Measurements from ENCODE around the gene SLC26A6.

The SLC26A6 gene

DNA sequence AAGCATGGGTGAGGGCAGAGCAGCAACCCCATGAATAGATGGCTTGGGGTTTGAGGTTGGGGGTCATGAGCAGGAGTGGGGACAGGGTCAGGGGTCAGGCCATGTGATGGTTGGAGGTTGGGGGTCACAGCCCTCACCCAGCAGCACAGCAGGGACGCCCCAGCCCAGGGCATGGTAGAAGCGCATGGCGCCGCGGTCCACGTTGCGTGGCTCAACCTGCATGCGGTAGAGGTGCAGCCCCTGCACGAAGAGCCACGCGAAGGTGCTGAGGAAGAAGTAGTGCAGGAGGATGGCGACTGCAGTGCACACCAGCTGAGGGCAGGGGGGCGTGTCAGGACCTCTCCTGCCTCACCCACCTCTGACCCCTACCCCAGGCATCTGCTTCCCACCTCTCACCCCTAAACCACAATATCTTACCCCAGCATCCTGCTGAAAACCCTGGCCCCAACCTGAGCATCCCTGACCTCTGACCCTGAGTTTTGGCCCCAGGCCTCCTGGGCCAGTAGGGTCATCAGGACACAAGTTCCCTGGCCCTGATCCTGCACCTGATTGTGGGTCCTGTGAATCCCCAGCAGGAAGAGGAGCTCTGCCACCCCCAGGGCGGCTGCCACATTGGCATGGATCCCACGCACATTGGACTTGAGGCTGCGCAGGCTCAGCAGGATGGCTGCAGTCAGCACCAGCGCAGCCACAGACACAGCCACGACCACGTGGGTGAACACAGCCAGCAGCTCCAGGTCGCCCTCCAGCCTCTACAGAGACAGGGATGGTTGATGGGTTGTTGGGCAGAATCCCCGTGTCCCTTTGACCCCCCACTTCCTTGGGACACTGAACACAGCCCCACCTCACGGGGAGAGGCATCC lies 9.9 kb upstream of the SLC26A6 start:
- peaks cover 0 to 19% of the 10 kb centered on the region in 2 experiments for H3K36me3 ChIP-seq (ENCODE audit: control insufficient read depth in 1 of 2, insufficient read depth in 2 of 2, low read length in 2 of 2)
- no peak overlapping the region for H4K91ac ChIP-seq (ENCODE audit: low read depth, low read length)
- H3K27me3 ChIP-seq (ENCODE audit: insufficient read depth, low read length) = no peaks in the 10 kb centered on the region
- no peak overlapping the region for H2BK5ac ChIP-seq (ENCODE audit: low read depth, low read length, poor library complexity)
- no peak overlapping the region for H2AK5ac ChIP-seq (ENCODE audit: low read length)
- H3K14ac ChIP-seq (ENCODE audit: low read length) = no peak overlapping the region
- H4K8ac ChIP-seq (ENCODE audit: low read depth, low read length) = no peak overlapping the region
- H3K4ac ChIP-seq (ENCODE audit: low read depth, low read length) = no peak overlapping the region
- no peak overlapping the region for H2BK120ac ChIP-seq (ENCODE audit: insufficient read depth, low read length, poor library complexity)
- no peak overlapping the region for H4K12ac ChIP-seq (ENCODE audit: low read depth, low read length)
- H2AFZ ChIP-seq (ENCODE audit: insufficient read depth, low read length, poor library complexity) = no peak overlapping the region
- no peaks in the 10 kb centered on the region for H3K4me1 ChIP-seq (ENCODE audit: control insufficient read depth in 1 of 2, insufficient read depth in 2 of 2, low read length in 2 of 2)
- no peak overlapping the region for H3K23ac ChIP-seq (ENCODE audit: low read length)
- WGBS (ENCODE audit: extremely low coverage, insufficient coverage, insufficient read length) = no CpG with 5 or more reads among the region's 22 CpGs
- no peak overlapping the region for H2BK12ac ChIP-seq (ENCODE audit: low read length)
- no peak overlapping the region for H3K27ac ChIP-seq (ENCODE audit: low read depth, low read length)
- no peaks in the 10 kb centered on the region for H3K79me1 ChIP-seq (ENCODE audit: low read length)
- H3K4me3 ChIP-seq (ENCODE audit: low read depth, low read length) = no peak overlapping the region
- H3K9ac ChIP-seq (ENCODE audit: low read length) = no peak overlapping the region
- no peak overlapping the region for H3K18ac ChIP-seq (ENCODE audit: low read length)
- DNase-seq = no peak
- H3K9me3 ChIP-seq (ENCODE audit: insufficient read depth, low read depth, low read length) = peaks cover 4% of the 10 kb centered on the region
- no peak overlapping the region for H3K4me2 ChIP-seq (ENCODE audit: low read length)
- no peaks in the 10 kb centered on the region for H3K79me2 ChIP-seq (ENCODE audit: control insufficient read depth, insufficient read depth, low read length, poor library complexity)

DNA sequence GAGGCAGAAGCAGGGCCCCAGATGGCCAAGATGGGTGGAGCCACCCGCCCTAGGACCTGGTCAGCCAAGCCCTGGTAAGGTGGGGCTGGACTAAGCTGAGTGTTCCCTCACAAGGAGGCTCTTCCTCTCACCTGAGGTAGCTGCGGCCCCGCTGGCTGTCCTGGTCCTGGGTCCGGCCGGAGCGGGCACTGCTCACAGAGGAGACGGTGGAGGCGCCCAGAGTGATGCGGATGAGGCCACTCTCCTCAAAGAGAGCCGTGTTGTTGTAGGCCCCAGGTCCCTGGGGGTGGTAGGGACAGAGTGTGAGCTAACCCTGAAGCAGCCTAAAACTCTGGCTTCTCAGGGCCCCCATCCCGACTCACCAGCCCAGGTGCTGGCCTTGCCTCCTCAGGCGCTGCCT lies 7.3 kb upstream of the SLC26A6 start:
- Histone ChIP-seq H3K4me1 (ENCODE audit: control insufficient read depth in 1 of 2, insufficient read depth in 2 of 2, low read length in 2 of 2) (no peaks in the 10 kb centered on the region), H3K23ac (ENCODE audit: low read length) (no peak overlapping the region), H2AK5ac (ENCODE audit: low read length) (no peak overlapping the region), H2BK5ac (ENCODE audit: low read depth, low read length, poor library complexity) (no peak overlapping the region), H2AFZ (ENCODE audit: insufficient read depth, low read length, poor library complexity) (no peak overlapping the region), H3K79me1 (ENCODE audit: low read length) (no peaks in the 10 kb centered on the region), H3K27ac (ENCODE audit: low read depth, low read length) (no peak overlapping the region), H4K12ac (ENCODE audit: low read depth, low read length) (no peak overlapping the region), H3K36me3 (ENCODE audit: control insufficient read depth in 1 of 2, insufficient read depth in 2 of 2, low read length in 2 of 2) (peaks cover 4 to 26% of the 10 kb centered on the region in 2 experiments), H3K4ac (ENCODE audit: low read depth, low read length) (no peak overlapping the region), H4K91ac (ENCODE audit: low read depth, low read length) (no peak overlapping the region), H3K4me3 (ENCODE audit: low read depth, low read length) (no peak overlapping the region), H4K8ac (ENCODE audit: low read depth, low read length) (no peak overlapping the region), H3K27me3 (ENCODE audit: insufficient read depth, low read length) (no peaks in the 10 kb centered on the region), H3K14ac (ENCODE audit: low read length) (no peak overlapping the region), H3K4me2 (ENCODE audit: low read length) (no peak overlapping the region), H2BK12ac (ENCODE audit: low read length) (no peak overlapping the region), H3K9me3 (ENCODE audit: insufficient read depth, low read depth, low read length) (peaks cover 5% of the 10 kb centered on the region), H3K18ac (ENCODE audit: low read length) (no peak overlapping the region), H2BK120ac (ENCODE audit: insufficient read depth, low read length, poor library complexity) (no peak overlapping the region), H3K9ac (ENCODE audit: low read length) (no peak overlapping the region), H3K79me2 (ENCODE audit: control insufficient read depth, insufficient read depth, low read length, poor library complexity) (no peaks in the 10 kb centered on the region)
- WGBS (ENCODE audit: extremely low coverage, insufficient coverage, insufficient read length) = no CpG with 5 or more reads among the region's 12 CpGs
- no peak for DNase-seq

DNA sequence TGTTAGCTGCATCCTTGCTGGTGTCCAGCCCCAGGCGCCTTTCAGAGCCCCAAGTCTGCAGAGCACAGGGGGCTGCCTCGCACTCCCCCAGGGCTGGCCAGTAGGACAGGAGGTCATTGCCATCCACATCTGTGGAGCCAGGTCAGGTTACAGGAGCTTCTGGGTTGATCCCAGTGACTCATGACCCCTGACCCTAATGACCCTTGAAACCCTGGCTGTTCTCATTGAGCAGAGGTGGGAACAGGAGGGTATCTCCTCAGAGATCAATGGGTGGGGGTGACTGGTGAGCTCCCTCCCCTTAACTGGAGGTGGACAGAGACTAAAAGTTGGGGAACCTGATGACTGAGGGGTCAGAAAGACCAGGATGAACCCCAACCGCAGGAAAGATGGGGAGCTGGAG lies 6.1 kb upstream of the SLC26A6 start:
- Histone ChIP-seq H4K91ac (ENCODE audit: low read depth, low read length) (no peak overlapping the region), H3K79me1 (ENCODE audit: low read length) (no peaks in the 10 kb centered on the region), H3K14ac (ENCODE audit: low read length) (no peak overlapping the region), H2BK5ac (ENCODE audit: low read depth, low read length, poor library complexity) (no peak overlapping the region), H3K18ac (ENCODE audit: low read length) (no peak overlapping the region), H3K27ac (ENCODE audit: low read depth, low read length) (no peak overlapping the region), H4K12ac (ENCODE audit: low read depth, low read length) (no peak overlapping the region), H3K4me2 (ENCODE audit: low read length) (no peak overlapping the region), H3K23ac (ENCODE audit: low read length) (no peak overlapping the region), H4K8ac (ENCODE audit: low read depth, low read length) (no peak overlapping the region), H3K9ac (ENCODE audit: low read length) (no peak overlapping the region), H3K27me3 (ENCODE audit: insufficient read depth, low read length) (no peaks in the 10 kb centered on the region), H3K4ac (ENCODE audit: low read depth, low read length) (no peak overlapping the region), H3K9me3 (ENCODE audit: insufficient read depth, low read depth, low read length) (peaks cover 5% of the 10 kb centered on the region), H2BK12ac (ENCODE audit: low read length) (no peak overlapping the region), H2AK5ac (ENCODE audit: low read length) (no peak overlapping the region), H3K79me2 (ENCODE audit: control insufficient read depth, insufficient read depth, low read length, poor library complexity) (no peaks in the 10 kb centered on the region), H3K36me3 (ENCODE audit: control insufficient read depth in 1 of 2, insufficient read depth in 2 of 2, low read length in 2 of 2) (peaks cover 4 to 26% of the 10 kb centered on the region in 2 experiments), H2AFZ (ENCODE audit: insufficient read depth, low read length, poor library complexity) (no peak overlapping the region), H3K4me1 (ENCODE audit: control insufficient read depth in 1 of 2, insufficient read depth in 2 of 2, low read length in 2 of 2) (peaks cover 4% of the 10 kb centered on the region in 2 experiments), H2BK120ac (ENCODE audit: insufficient read depth, low read length, poor library complexity) (no peak overlapping the region), H3K4me3 (ENCODE audit: low read depth, low read length) (no peak overlapping the region)
- no peak for DNase-seq
- no CpG with 5 or more reads among the region's 3 CpGs for whole genome bisulfite sequencing (ENCODE audit: extremely low coverage, insufficient coverage, insufficient read length)

DNA sequence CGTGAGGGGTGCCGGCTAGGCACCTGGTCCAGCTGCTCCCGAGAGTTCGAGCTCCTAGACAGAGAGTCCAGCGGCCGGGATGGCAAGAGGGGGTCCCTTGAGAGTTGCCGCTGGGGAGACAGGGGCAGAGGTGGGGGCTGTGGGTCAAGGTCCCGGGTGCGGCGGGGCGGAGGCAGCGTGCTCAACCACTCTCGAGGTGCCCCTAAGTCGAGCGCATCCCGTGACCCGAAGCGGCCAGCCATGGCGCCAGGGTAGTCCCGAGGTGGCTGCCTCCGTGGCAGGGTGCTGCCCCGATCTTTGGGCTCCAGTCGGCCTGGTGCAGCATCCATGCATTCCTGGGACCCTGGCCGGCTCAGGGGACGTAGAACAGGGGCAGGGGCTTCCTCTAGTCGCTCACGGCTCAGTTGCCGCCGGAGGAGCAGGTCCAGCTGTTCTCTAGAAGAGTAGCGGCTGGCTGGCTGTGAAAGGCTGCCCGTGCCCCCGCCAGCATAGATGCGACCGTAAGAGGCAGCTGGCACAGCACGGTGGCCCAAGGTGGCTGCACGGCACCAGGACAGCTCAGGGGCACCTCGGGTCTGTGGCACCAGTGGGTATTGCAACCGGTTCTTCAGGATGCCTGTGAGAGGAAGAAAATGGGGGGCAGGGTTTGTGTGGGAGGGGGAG lies 4.8 kb upstream of the SLC26A6 start:
- Histone ChIP-seq H3K79me1 (ENCODE audit: low read length) (peaks cover 6% of the 10 kb centered on the region), H3K4me1 (ENCODE audit: control insufficient read depth in 1 of 2, insufficient read depth in 2 of 2, low read length in 2 of 2) (peaks cover 5 to 12% of the 10 kb centered on the region in 2 experiments), H4K12ac (ENCODE audit: low read depth, low read length) (no peak overlapping the region), H3K4ac (ENCODE audit: low read depth, low read length) (no peak overlapping the region), H4K91ac (ENCODE audit: low read depth, low read length) (no peak overlapping the region), H2BK12ac (ENCODE audit: low read length) (no peak overlapping the region), H3K9me3 (ENCODE audit: insufficient read depth, low read depth, low read length) (peaks cover 5% of the 10 kb centered on the region), H3K14ac (ENCODE audit: low read length) (no peak overlapping the region), H2AFZ (ENCODE audit: insufficient read depth, low read length, poor library complexity) (no peak overlapping the region), H3K36me3 (ENCODE audit: control insufficient read depth in 1 of 2, insufficient read depth in 2 of 2, low read length in 2 of 2) (peaks cover 4 to 20% of the 10 kb centered on the region in 2 experiments), H2BK120ac (ENCODE audit: insufficient read depth, low read length, poor library complexity) (no peak overlapping the region), H2BK5ac (ENCODE audit: low read depth, low read length, poor library complexity) (no peak overlapping the region), H3K18ac (ENCODE audit: low read length) (no peak overlapping the region), H2AK5ac (ENCODE audit: low read length) (no peak overlapping the region), H3K4me2 (ENCODE audit: low read length) (no peak overlapping the region), H4K8ac (ENCODE audit: low read depth, low read length) (no peak overlapping the region), H3K79me2 (ENCODE audit: control insufficient read depth, insufficient read depth, low read length, poor library complexity) (peaks cover 5% of the 10 kb centered on the region), H3K23ac (ENCODE audit: low read length) (no peak overlapping the region), H3K9ac (ENCODE audit: low read length) (no peak overlapping the region), H3K27me3 (ENCODE audit: insufficient read depth, low read length) (no peaks in the 10 kb centered on the region), H3K4me3 (ENCODE audit: low read depth, low read length) (no peak overlapping the region), H3K27ac (ENCODE audit: low read depth, low read length) (no peak overlapping the region)
- DNase-seq = no peak
- no CpG with 5 or more reads among the region's 38 CpGs for WGBS (ENCODE audit: extremely low coverage, insufficient coverage, insufficient read length)
